Peyer's patch (tissue), 4 donors: ENCODE data around the gene EXD2.
"Not testable (repeated sequence)": the region's sequence is repeated elsewhere in the genome, so short reads cannot be mapped to it uniquely, and the experiment has no call there.

ENCODE experiments used
- POLR2A ChIP-seq, 2 donors: fragments of 450-650 bp; IDR thresholded peaks; one replicate each; pipeline ENCODE4 v1.5.1; 2017; ENCODE audit warnings: antibody characterized with exemption in 2 of 2, mild to moderate bottlenecking in 2 of 2, moderate library complexity in 2 of 2
- TF ChIP-seq, protein P1 (sequence below), 6 experiments: fragments of 450-650 bp in 4 of 6; fragments of 200-600 bp in 2 of 6; sonication (generic) in 1 of 6; IDR thresholded peaks; one replicate each; pipeline ENCODE4 v1.5.1; 2017 to 2019; ENCODE audit warnings: antibody characterized with exemption in 6 of 6, mild to moderate bottlenecking in 3 of 6, moderate library complexity in 1 of 6

DNA sequence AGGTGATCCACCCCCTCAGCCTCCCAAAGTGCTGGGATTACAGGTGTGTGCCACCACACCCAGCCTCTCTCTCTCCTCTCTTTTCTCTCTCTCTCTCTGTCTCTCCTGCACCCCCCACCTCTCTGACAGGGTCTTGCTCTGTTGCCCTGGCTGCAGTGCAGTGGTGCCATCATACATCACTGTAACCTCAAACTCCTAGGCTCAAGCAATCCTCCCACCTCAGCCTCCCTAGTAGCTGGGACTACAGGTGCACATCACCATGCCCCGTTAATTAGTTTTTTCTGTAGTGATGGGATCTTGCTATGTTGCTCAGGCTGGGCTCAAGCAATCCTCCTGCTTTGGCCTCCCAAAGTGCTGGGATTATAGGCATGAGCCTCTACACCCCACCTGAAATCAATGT lies 8.7 kb upstream of the EXD2 start:
- TF ChIP-seq POLR2A (IDR thresholded peaks at IDR 0.05), result not testable (repeated sequence)
- TF ChIP-seq, protein P1, sequence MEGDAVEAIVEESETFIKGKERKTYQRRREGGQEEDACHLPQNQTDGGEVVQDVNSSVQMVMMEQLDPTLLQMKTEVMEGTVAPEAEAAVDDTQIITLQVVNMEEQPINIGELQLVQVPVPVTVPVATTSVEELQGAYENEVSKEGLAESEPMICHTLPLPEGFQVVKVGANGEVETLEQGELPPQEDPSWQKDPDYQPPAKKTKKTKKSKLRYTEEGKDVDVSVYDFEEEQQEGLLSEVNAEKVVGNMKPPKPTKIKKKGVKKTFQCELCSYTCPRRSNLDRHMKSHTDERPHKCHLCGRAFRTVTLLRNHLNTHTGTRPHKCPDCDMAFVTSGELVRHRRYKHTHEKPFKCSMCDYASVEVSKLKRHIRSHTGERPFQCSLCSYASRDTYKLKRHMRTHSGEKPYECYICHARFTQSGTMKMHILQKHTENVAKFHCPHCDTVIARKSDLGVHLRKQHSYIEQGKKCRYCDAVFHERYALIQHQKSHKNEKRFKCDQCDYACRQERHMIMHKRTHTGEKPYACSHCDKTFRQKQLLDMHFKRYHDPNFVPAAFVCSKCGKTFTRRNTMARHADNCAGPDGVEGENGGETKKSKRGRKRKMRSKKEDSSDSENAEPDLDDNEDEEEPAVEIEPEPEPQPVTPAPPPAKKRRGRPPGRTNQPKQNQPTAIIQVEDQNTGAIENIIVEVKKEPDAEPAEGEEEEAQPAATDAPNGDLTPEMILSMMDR (IDR thresholded peaks at IDR 0.05), result not testable (repeated sequence)
